Upper lobe of right lung (tissue), 1 donor: ENCODE results near the gene TTLL6. TPM values are rescaled to one million over a fixed set of nuclear protein-coding genes. Genes with fewer than 3 reads are reported as not detected.

Experiments used
- ATAC-seq: fragments of 200-7000 bp; cut with Tn5 transposase; one replicate; pipeline ENCODE4 v1.9.1; 2020; ENCODE audit warnings: mild to moderate bottlenecking, moderate library complexity
- DNase-seq: peaks from one replicate; pipeline ENCODE4 v3.0.0-alpha.2; 2020
- H3K27ac ChIP-seq: fragments of 200-600 bp; one replicate; pipeline ENCODE4 v1.8.0; 2022
- H3K27me3 ChIP-seq: fragments of 200-600 bp; one replicate; pipeline ENCODE4 v1.8.0; 2022; ENCODE audit warnings: mild to moderate bottlenecking
- H3K36me3 ChIP-seq: fragments of 200-600 bp; one replicate; pipeline ENCODE4 v1.8.0; 2022
- H3K4me1 ChIP-seq: fragments of 200-600 bp; one replicate; pipeline ENCODE4 v1.8.0; 2022
- H3K4me3 ChIP-seq: fragments of 200-600 bp; one replicate; pipeline ENCODE4 v1.8.0; 2022; ENCODE audit warnings: mild to moderate bottlenecking
- H3K9me3 ChIP-seq: fragments of 200-600 bp; one replicate; pipeline ENCODE4 v1.8.0; 2022
- intact Hi-C: fragments of 100-400 bp; cut with DNase I; formaldehyde crosslinking; loops from one replicate; pipeline ENCODE4 v1.11.0; 2022
- total RNA-seq: library from RNA; stranded (reverse); fragmentation: NEBNext Ultra II Directional; extraction: Animal tissue kit (Norgen Biotek cat#: 25700); gene quantifications from one replicate; pipeline ENCODE4 v1.2.1, GENCODE V29; 2021
- TF ChIP-seq, protein P1 (sequence below): fragments of 200-600 bp; IDR thresholded peaks from one replicate; pipeline ENCODE4 v1.8.0; 2022; ENCODE audit warnings: antibody characterized with exemption
- donor health status: DM: no; HTN: yes; CAD: no; lungs with severe emphysema.

Gene TTLL6
- total RNA-seq, 1 donor from 2014 or later: 0.20 TPM

DNA sequence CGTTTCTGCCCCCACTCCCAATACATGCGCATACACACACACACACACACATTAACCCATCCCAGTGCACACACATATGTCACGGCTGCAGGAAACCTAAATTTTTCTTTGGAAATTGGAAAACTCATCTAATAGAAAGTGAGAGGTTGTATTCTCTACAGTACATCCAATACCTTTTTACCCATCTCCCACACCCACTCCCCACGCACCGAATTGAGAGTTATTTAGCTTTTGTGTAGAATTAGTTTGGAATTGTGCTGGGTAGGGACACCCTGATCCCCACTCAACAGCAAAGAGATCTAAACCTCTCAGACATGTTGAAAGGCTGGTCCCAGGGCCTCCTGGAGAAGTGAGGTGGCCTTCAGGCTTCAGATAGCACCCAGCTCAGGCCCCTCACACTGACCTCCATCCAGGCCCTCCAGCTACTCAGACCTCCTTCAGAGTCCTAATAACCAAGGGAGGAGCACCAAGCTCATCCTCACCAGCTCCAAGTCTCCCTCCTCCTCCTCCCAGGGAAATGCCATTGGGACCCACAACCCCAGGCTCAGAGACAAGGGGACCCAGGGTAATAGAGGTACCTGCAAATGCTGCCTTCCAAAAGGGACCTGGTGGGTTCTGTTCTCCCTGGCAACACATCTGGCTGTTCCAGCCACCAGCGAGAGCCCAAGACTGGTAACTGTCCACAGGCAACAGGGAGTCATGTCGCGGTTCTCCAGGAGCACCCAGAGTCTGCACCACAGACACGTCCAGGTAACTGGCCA is 89.4 kb downstream of the TTLL6 start:
- TF ChIP-seq, protein P1, sequence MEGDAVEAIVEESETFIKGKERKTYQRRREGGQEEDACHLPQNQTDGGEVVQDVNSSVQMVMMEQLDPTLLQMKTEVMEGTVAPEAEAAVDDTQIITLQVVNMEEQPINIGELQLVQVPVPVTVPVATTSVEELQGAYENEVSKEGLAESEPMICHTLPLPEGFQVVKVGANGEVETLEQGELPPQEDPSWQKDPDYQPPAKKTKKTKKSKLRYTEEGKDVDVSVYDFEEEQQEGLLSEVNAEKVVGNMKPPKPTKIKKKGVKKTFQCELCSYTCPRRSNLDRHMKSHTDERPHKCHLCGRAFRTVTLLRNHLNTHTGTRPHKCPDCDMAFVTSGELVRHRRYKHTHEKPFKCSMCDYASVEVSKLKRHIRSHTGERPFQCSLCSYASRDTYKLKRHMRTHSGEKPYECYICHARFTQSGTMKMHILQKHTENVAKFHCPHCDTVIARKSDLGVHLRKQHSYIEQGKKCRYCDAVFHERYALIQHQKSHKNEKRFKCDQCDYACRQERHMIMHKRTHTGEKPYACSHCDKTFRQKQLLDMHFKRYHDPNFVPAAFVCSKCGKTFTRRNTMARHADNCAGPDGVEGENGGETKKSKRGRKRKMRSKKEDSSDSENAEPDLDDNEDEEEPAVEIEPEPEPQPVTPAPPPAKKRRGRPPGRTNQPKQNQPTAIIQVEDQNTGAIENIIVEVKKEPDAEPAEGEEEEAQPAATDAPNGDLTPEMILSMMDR: no peak
- Histone ChIP-seq H3K27me3 (peaks cover 99% of the 10 kb centered on the region), H3K27ac (no peak overlapping the region), H3K4me1 (peaks cover 19% of the 10 kb centered on the region), H3K36me3 (no peaks in the 10 kb centered on the region), H3K9me3 (no peaks in the 10 kb centered on the region), H3K4me3 (no peak overlapping the region)
- intact Hi-C loops: no loop called here
- DNase-seq: no peak
- ATAC-seq: no peak

DNA sequence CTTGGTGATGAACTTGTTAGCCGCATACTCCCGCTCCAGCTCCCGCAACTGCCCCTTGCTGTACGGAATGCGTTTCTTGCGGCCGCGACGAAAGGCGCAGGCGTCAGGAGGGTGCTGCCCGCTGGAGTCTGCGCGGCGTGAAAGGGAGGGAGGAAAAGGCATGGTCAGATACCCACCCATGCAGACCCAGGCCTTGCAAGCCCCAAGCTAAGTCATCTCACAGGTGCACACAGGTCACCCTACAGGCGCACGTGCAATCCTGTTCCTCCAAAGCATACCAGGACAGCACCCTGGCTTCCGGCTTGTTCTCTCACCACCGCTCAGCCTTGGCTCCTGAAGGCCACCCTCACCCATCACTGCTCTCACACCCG is 90.1 kb downstream of the TTLL6 start:
- Histone ChIP-seq H3K27ac (no peak overlapping the region), H3K4me1 (peaks cover 19% of the 10 kb centered on the region), H3K27me3 (peaks cover 99% of the 10 kb centered on the region), H3K9me3 (no peaks in the 10 kb centered on the region), H3K4me3 (no peak overlapping the region), H3K36me3 (no peaks in the 10 kb centered on the region)
- ATAC-seq (no peak), DNase-seq (no peak)
- intact Hi-C loops: no loop called here
- TF ChIP-seq, protein P1: no peak

DNA sequence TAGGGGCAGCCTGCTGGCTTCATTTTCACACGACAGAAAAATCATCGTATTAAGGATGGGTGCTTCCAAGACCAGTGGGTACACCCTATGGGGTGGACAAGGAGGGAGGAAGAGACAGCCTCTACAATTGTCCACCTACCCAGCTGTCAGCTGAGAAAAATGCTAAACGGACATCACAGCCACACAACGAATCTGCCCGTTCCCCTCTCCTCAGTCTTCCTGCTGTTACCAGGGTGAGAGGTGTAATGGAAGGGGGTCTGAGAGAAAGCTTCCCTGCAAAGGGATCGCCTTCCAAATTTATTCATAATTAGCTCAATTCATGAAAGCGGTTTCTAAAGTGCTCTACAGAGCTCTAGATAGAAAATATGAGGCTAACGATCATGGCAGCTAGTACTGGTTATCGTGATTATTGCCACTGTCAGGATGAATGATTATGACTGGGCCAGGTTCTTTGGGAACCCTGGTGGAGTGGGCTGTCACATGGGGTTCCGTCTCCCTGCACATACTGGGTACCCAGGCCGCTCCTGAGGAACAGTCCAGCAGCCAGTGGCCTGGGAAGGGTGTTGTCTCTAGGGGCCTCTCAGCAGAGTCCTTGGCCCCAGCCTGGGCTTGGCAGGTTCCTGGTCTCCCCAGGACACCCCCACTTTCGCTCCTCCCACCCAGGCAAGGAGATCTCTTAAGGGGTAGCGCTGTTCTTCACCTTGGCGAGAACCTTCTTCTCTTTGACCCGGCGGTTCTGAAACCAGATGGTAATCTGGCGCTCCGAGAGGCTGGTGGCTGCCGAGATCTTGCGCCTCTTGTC is 90.7 kb downstream of the TTLL6 start:
- Histone ChIP-seq H3K4me1 (peaks cover 19% of the 10 kb centered on the region), H3K27ac (no peak overlapping the region), H3K36me3 (no peaks in the 10 kb centered on the region), H3K4me3 (no peak overlapping the region), H3K27me3 (peaks cover 99% of the 10 kb centered on the region), H3K9me3 (no peaks in the 10 kb centered on the region)
- no peak for DNase-seq
- intact Hi-C loops: no loop called here
- no peak for ATAC-seq
- TF ChIP-seq, protein P1: no peak

DNA sequence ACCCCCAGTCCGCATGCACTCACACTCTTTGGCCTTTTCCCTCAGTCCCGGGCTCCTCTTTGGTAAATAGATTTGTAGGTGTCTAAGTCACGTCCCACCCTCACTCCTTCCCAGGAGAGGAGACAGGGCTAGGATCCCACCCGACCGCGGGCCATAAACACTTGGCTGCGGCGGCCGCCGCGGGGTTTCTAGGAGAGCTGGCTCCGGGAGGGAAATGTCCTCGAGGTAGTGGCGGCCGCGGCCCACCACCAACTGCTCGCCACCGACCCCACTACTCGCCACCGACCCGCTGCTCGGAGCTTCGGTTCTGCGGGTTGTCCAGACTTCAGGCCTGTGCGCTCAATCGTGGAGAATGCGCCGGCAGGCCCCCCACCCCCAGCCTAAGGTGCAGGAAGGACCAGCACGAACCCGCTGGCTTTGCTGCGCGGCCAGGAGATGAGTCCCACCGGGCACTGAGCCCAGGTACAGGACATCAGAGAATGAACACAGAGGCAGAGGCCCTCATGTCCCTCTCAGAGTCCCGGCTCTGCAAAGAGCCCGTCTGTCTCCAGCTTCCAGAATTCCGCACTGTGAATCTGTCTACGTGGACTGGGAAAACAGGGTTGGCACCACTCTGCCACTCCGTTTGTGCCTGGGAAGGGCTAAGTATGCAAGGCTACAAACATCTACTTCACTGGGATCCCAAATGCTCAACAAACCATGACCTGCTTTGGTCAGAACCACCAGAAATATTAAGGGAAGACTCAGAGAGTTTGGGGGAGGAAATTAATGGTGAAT is 91.6 kb downstream of the TTLL6 start:
- Histone ChIP-seq H3K27ac (no peak overlapping the region), H3K4me1 (peaks cover 19% of the 10 kb centered on the region), H3K4me3 (no peak overlapping the region), H3K27me3 (peaks cover 99% of the 10 kb centered on the region), H3K36me3 (no peaks in the 10 kb centered on the region), H3K9me3 (no peaks in the 10 kb centered on the region)
- DNase-seq (no peak), ATAC-seq (no peak)
- TF ChIP-seq, protein P1: no peak
- intact Hi-C loops: no loop called here

DNA sequence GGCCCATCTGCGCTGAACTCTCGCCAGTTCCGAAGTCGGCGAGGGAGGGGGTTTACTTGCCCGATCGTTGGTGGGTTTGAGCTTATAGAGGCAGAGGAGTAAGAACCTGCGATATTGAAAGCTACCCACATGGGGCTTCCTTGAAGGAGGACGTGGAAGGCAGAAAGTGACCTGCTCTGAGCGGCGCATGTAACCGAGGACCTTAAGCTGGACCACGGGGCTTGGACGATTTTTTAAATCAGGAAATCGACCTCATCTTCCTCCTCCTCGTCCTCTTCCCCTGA is 92.1 kb downstream of the TTLL6 start:
- TF ChIP-seq, protein P1: no peak
- Histone ChIP-seq H3K36me3 (no peaks in the 10 kb centered on the region), H3K9me3 (no peaks in the 10 kb centered on the region), H3K4me3 (no peak overlapping the region), H3K27me3 (peaks cover 99% of the 10 kb centered on the region), H3K4me1 (peaks cover 19% of the 10 kb centered on the region), H3K27ac (no peak overlapping the region)
- DNase-seq (no peak), ATAC-seq (no peak)
- intact Hi-C loops: no loop called here
